HepG2 (cell line): ENCODE measurements around the gene MLH1. TPM values are rescaled to one million over a fixed set of nuclear protein-coding genes. Genes with fewer than 3 reads are reported as not detected.

Experiments used
- ATAC-seq: fragments of 200-7000 bp; cut with Tn5 transposase; 3 replicates; pipeline ENCODE4 v1.9.1; 2020; ENCODE audit warnings: mild to moderate bottlenecking, moderate library complexity
- BruUV-seq: library from RNA; stranded (reverse); fragments of 400-500 nt; replicated peaks from 2 replicates; lab custom pipeline; 2021; lab: Mats Ljungman, UMichigan
- CTCF ChIA-PET: fragments of 300-600 bp; formaldehyde crosslinking; extraction: SDS; loops from one replicate; lab custom pipeline; 2021; ENCODE audit warnings: low total read pairs, inconsistent platforms, low intra/inter-chr PET ratio; lab: Yijun Ruan, JAX
- POLR2A ChIA-PET: fragments of 350-600 bp; sonication (Branson Sonifier 250); formaldehyde crosslinking; loops from one replicate; lab custom pipeline; 2020; ENCODE audit warnings: antibody characterized with exemption, inconsistent platforms; lab: Yijun Ruan, JAX
- DNase-seq: peaks from one replicate; pipeline ENCODE4 v3.0.0-alpha.2; 2015; ENCODE audit warnings: low spot score
- FAIRE-seq: peaks from 3 replicates; lab custom pipeline; 2011; peaks lifted over from hg19 to GRCh38; lab: Jason Lieb, UNC
- H2AFZ ChIP-seq: one replicate; pipeline ENCODE4 v1.6.1; 2011; ENCODE audit warnings: low read length, inconsistent platforms
- H3K27ac ChIP-seq: fragments of 300-600 bp; 3 replicates; pipeline ENCODE4 v1.8.0; 2011; ENCODE audit warnings: mixed run types, mild to moderate bottlenecking, mixed read lengths, low read length, inconsistent platforms; ENCODE audit not compliant: insufficient read depth; ENCODE audit errors: extremely low read length
- H3K27me3 ChIP-seq, 2 experiments: fragments of 200-600 bp in 1 of 2; 2 replicates in 1 of 2; 3 replicates in 1 of 2; pipeline versions ENCODE4 v1.6.0 to v1.8.0; 2011; ENCODE audit warnings: low read length in 2 of 2, mild to moderate bottlenecking in 2 of 2, moderate library complexity in 2 of 2, inconsistent platforms in 1 of 2; ENCODE audit not compliant: insufficient read depth in 2 of 2, control insufficient read depth in 1 of 2
- H3K36me3 ChIP-seq, 2 experiments: fragments of 200-600 bp in 1 of 2; replicated peaks in 1 of 2; 2 replicates in 1 of 2; 3 replicates in 1 of 2; pipeline versions ENCODE4 v1.5.1 to v1.8.0; 2011; ENCODE audit warnings: low read length in 2 of 2, inconsistent platforms in 1 of 2; ENCODE audit not compliant: insufficient read depth in 2 of 2, control insufficient read depth in 1 of 2
- H3K4me1 ChIP-seq: 2 replicates; pipeline ENCODE4 v1.5.1; 2012; ENCODE audit warnings: low read length, inconsistent platforms; ENCODE audit not compliant: insufficient read depth
- H3K4me2 ChIP-seq: 2 replicates; pipeline ENCODE4 v1.6.0; 2011; ENCODE audit warnings: low read depth, low read length, inconsistent platforms
- H3K4me3 ChIP-seq, 3 experiments: fragments of 200-600 bp in 1 of 3; sonication (generic), shearing (Covaris generic) in 1 of 3; replicated peaks in 1 of 3; 2 replicates each; pipeline ENCODE4 v1.5.1; 2011 to 2016; ENCODE audit warnings: low read length in 3 of 3, inconsistent platforms in 2 of 3, low read depth in 2 of 3, mild to moderate bottlenecking in 2 of 3, control low read depth in 1 of 3, mixed read lengths in 1 of 3; ENCODE audit not compliant: insufficient read depth in 1 of 3
- H3K79me2 ChIP-seq: one replicate; pipeline ENCODE4 v1.6.1; 2011; ENCODE audit warnings: low read length, inconsistent platforms; ENCODE audit not compliant: insufficient read depth
- H3K9ac ChIP-seq: 2 replicates; pipeline ENCODE4 v1.6.0; 2011; ENCODE audit warnings: mild to moderate bottlenecking, low read depth, low read length, inconsistent platforms; ENCODE audit not compliant: insufficient read depth
- H3K9me3 ChIP-seq: 2 replicates; pipeline ENCODE4 v1.5.1; 2012; ENCODE audit warnings: mild to moderate bottlenecking, low read length
- H4K20me1 ChIP-seq: 2 replicates; pipeline ENCODE4 v1.6.0; 2011; ENCODE audit warnings: inconsistent platforms, mild to moderate bottlenecking, low read length, moderate library complexity; ENCODE audit not compliant: insufficient read depth
- ASH2L ChIP-seq: fragments of 300-600, 200-600 bp; sonication (generic); IDR thresholded peaks from 2 replicates; pipeline ENCODE4 v1.7.0; 2017; ENCODE audit warnings: low read depth, mild to moderate bottlenecking, moderate library complexity, mixed read lengths, low read length; ENCODE audit not compliant: insufficient read length
- ATF3 ChIP-seq: sonication (generic); formaldehyde crosslinking; IDR thresholded peaks from 2 replicates; pipeline ENCODE4 v1.4.0; 2020; ENCODE audit warnings: missing genetic modification reagents
- HBP1 ChIP-seq: IDR thresholded peaks from 2 replicates; pipeline ENCODE4 v1.6.1; 2016; ENCODE audit warnings: low read depth, control low read depth
- HNF1B ChIP-seq: sonication (generic); formaldehyde crosslinking; IDR thresholded peaks from 2 replicates; pipeline ENCODE4 v1.5.1; 2020; ENCODE audit warnings: mild to moderate bottlenecking, moderate library complexity, missing genetic modification reagents
- JDP2 ChIP-seq: sonication (generic); formaldehyde crosslinking; IDR thresholded peaks from 2 replicates; pipeline ENCODE4 v1.8.1; 2022; ENCODE audit warnings: missing genetic modification reagents, borderline replicate concordance
- MYPOP ChIP-seq: sonication (generic); formaldehyde crosslinking; IDR thresholded peaks from 2 replicates; pipeline ENCODE4 v1.8.1; 2023; ENCODE audit warnings: mild to moderate bottlenecking, moderate library complexity, missing genetic modification reagents
- NFYB ChIP-seq: sonication (generic); formaldehyde crosslinking; IDR thresholded peaks from 2 replicates; pipeline ENCODE4 v1.4.0; 2020; ENCODE audit warnings: missing genetic modification reagents
- NR1H2 ChIP-seq: sonication (generic); formaldehyde crosslinking; IDR thresholded peaks from 2 replicates; pipeline ENCODE4 v1.8.1; 2022; ENCODE audit warnings: low read depth, missing genetic modification reagents, borderline replicate concordance
- PAX8 ChIP-seq: sonication (generic); formaldehyde crosslinking; IDR thresholded peaks from 2 replicates; pipeline ENCODE4 v1.8.0; 2022; ENCODE audit warnings: mild to moderate bottlenecking, missing genetic modification reagents, borderline replicate concordance
- PPARG ChIP-seq: conservative IDR thresholded peaks from 2 replicates; pipeline ENCODE4 v1.6.1; 2016; ENCODE audit warnings: missing biosample characterization, missing genetic modification reagents
- SMAD3 ChIP-seq: sonication (generic); formaldehyde crosslinking; IDR thresholded peaks from 2 replicates; pipeline ENCODE4 v1.4.0; 2020; ENCODE audit warnings: missing genetic modification reagents
- SRY ChIP-seq: sonication (generic); formaldehyde crosslinking; IDR thresholded peaks from 2 replicates; pipeline ENCODE4 v1.8.0; 2022; ENCODE audit warnings: mild to moderate bottlenecking, missing genetic modification reagents
- TBL1XR1 ChIP-seq: fragments of 150-350 bp; IDR thresholded peaks from 2 replicates; pipeline ENCODE4 v1.6.1; 2014; ENCODE audit warnings: borderline replicate concordance, low read length; ENCODE audit not compliant: partially characterized antibody
- THAP7 ChIP-seq: sonication (generic); formaldehyde crosslinking; IDR thresholded peaks from 2 replicates; pipeline ENCODE4 v1.8.1; 2023; ENCODE audit warnings: mild to moderate bottlenecking, missing genetic modification reagents
- TOPORS ChIP-seq: sonication (generic); formaldehyde crosslinking; IDR thresholded peaks from 2 replicates; pipeline ENCODE4 v1.8.0; 2023; ENCODE audit warnings: mild to moderate bottlenecking, missing genetic modification reagents
- ZNF260 ChIP-seq: sonication (generic); formaldehyde crosslinking; IDR thresholded peaks from 2 replicates; pipeline ENCODE4 v1.4.0; 2020; ENCODE audit warnings: missing genetic modification reagents, low read depth, mild to moderate bottlenecking, borderline replicate concordance
- ZNF546 ChIP-seq: sonication (generic); formaldehyde crosslinking; conservative IDR thresholded peaks from 2 replicates; pipeline ENCODE4 v1.8.1; 2023; ENCODE audit warnings: mild to moderate bottlenecking, missing genetic modification reagents
- WGBS: methylation state at CpG from one replicate; pipeline ENCODE4 v1.1.6; 2017; ENCODE audit warnings: low lambda C conversion rate; 5-methylcytosine and 5-hydroxymethylcytosine counted together
- in situ Hi-C: cut with HindIII; loops from 2 replicates; pipeline ENCODE4 v1.10.0; 2017; ENCODE audit warnings: low pct_unique_long_range_greater_than_20kb; ENCODE audit not compliant: extremely low pct_ligation_motif_present
- intact Hi-C: fragments of 100-400 bp; cut with micrococcal nuclease; formaldehyde crosslinking; loops from one replicate; pipeline ENCODE4 v1.10.0; 2022; ENCODE audit not compliant: unreplicated experiment
- polyA plus RNA-seq, 8 experiments: library from polyadenylated mRNA; depleted of rRNA in 3 of 8; stranded (reverse) in 7 of 8; unstranded in 1 of 8; fragments of >200 nt; fragmentation: Illumina TruSeq in 4 of 8; extraction: Trizol in 4 of 8; gene quantifications; 2 replicates each; pipeline versions ENCODE4 v1.2.1 to v1.2.3, GENCODE V29; 2011 to 2016; ENCODE audit warnings: low read depth in 4 of 8, missing spikeins in 1 of 8, mixed read lengths in 1 of 8; ENCODE audit not compliant: insufficient read depth in 1 of 8
- total RNA-seq, 5 experiments: library from RNA; depleted of rRNA; stranded (reverse); fragments of >200 nt; fragmentation: Illumina TruSeq; extraction: Trizol; gene quantifications; 2 replicates each; pipeline ENCODE4 v1.2.3, GENCODE V29; 2016; ENCODE audit warnings: low read depth in 1 of 5

MLH1 gene
- total and polyA plus RNA-seq, 2 of the 13 experiments (the other 11 are each of a cell fraction or from before 2014, with no cell fraction given), result 29.5 to 70.8 TPM

- peaks cover 21 to 72% of the 10 kb centered on the region in 2 experiments for H3K36me3 ChIP-seq
- FAIRE-seq, result no peak
- no peak for TF ChIP-seq THAP7 (CRISPR knock-in tag)
- TF ChIP-seq HNF1B (CRISPR knock-in tag), result no peak
- no peak for TF ChIP-seq ASH2L
- TF ChIP-seq PAX8 (CRISPR knock-in tag), result no peak
- TF ChIP-seq ATF3 (CRISPR knock-in tag), result no peak
- TF ChIP-seq JDP2 (CRISPR knock-in tag), result no peak
- TF ChIP-seq ZNF260 (CRISPR knock-in tag), result no peak
- no peak for TF ChIP-seq PPARG (CRISPR knock-in tag)
- TF ChIP-seq NR1H2 (CRISPR knock-in tag), result no peak
- no peak for TF ChIP-seq TOPORS (CRISPR knock-in tag)
- no peak for TF ChIP-seq ZNF546 (CRISPR knock-in tag)
- TF ChIP-seq TBL1XR1, result no peak
- no peak for TF ChIP-seq SMAD3 (CRISPR knock-in tag)
- no peak for TF ChIP-seq SRY
- TF ChIP-seq NFYB, result no peak
- TF ChIP-seq MYPOP (CRISPR knock-in tag), result no peak
- TF ChIP-seq HBP1, result no peak
- 0 out of 2 replicates have a peak, but pooled peaks cover 4% of the 10 kb centered on the region for H3K9me3 ChIP-seq
- no peak for ATAC-seq
- intact Hi-C loops (loop anchor here (5.0 kb wide), 1 partner anchor 236 kb away; no protein-coding TSS in a partner anchor), in situ Hi-C loops (loop anchor here (10.0 kb wide), 1 partner anchor 186 kb away; no protein-coding TSS in a partner anchor)
- ChIA-PET POLR2A (no interaction called here), CTCF (no interaction called here)
- H3K79me2 ChIP-seq, result no peaks in the 10 kb centered on the region
- no peak for DNase-seq
- no peak overlapping the region for H3K4me2 ChIP-seq
- no peaks in the 10 kb centered on the region for H3K4me1 ChIP-seq
- H3K9ac ChIP-seq, result no peak overlapping the region
- no peak overlapping the region for H2AFZ ChIP-seq
- H4K20me1 ChIP-seq, result no peaks in the 10 kb centered on the region
- WGBS, result 90% methylated on average over 1 of the region's 1 CpG
- H3K27me3 ChIP-seq, result no peaks in the 10 kb centered on the region
- H3K4me3 ChIP-seq, result no peak overlapping the region
- no TSS peak for BruUV-seq
- H3K27ac ChIP-seq, result no peak overlapping the region
These were observed 35.0 kb downstream of the MLH1 start for GRCh38 chr3:37028329-37028728.
